Measurements from ENCODE around the gene CFAP251. TPM values are rescaled to one million over a fixed set of nuclear protein-coding genes. Genes with fewer than 3 reads are reported as not detected.

The CFAP251 gene
- total and polyA plus RNA-seq, 10 of the 15 experiments (the other 5 are each of a cell fraction or from before 2014, with no cell fraction given), result 0.10 to 0.97 (median 0.64) TPM

DNA sequence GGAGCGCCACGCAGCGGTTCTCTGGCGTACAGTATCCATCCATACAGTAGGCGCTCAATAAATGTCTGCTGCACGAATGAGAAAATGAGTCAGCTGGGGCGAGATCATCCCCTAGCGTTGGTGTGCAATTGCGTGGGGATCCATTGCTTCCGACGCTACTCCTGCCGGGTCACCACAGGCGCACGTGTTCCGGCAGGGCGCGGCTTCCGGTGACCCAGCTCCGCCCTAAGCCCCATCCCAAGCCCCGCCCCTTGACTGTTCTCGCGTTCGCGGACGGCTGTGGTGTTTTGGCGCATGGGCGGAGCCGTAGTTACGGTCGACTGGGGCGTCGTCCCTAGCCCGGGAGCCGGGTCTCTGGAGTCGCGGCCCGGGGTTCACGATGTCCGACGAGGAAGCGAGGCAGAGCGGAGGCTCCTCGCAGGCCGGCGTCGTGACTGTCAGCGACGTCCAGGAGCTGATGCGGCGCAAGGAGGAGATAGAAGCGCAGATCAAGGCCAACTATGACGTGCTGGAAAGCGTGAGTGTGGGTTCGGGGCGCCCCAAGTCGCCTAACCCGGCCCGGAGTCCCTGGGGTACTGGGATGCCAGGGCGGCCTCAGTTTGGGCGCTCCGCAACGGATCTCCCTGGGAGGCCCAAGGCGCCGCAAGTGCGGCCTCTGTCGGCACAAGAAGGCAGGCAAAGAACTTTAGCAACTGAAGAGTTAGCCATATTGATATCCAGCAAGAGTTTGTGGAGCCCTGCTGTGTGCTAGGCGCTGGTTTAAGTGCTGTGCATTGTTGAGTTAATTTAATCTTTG lies 29.7 kb upstream of the CFAP251 start, which contains the start of gene PSMD9 (continued):
- TF ChIP-seq, protein P1, sequence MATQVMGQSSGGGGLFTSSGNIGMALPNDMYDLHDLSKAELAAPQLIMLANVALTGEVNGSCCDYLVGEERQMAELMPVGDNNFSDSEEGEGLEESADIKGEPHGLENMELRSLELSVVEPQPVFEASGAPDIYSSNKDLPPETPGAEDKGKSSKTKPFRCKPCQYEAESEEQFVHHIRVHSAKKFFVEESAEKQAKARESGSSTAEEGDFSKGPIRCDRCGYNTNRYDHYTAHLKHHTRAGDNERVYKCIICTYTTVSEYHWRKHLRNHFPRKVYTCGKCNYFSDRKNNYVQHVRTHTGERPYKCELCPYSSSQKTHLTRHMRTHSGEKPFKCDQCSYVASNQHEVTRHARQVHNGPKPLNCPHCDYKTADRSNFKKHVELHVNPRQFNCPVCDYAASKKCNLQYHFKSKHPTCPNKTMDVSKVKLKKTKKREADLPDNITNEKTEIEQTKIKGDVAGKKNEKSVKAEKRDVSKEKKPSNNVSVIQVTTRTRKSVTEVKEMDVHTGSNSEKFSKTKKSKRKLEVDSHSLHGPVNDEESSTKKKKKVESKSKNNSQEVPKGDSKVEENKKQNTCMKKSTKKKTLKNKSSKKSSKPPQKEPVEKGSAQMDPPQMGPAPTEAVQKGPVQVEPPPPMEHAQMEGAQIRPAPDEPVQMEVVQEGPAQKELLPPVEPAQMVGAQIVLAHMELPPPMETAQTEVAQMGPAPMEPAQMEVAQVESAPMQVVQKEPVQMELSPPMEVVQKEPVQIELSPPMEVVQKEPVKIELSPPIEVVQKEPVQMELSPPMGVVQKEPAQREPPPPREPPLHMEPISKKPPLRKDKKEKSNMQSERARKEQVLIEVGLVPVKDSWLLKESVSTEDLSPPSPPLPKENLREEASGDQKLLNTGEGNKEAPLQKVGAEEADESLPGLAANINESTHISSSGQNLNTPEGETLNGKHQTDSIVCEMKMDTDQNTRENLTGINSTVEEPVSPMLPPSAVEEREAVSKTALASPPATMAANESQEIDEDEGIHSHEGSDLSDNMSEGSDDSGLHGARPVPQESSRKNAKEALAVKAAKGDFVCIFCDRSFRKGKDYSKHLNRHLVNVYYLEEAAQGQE (IDR thresholded peaks at IDR 0.05; ENCODE audit: low read depth, low read length), result no peak
- TF ChIP-seq, protein P2, sequence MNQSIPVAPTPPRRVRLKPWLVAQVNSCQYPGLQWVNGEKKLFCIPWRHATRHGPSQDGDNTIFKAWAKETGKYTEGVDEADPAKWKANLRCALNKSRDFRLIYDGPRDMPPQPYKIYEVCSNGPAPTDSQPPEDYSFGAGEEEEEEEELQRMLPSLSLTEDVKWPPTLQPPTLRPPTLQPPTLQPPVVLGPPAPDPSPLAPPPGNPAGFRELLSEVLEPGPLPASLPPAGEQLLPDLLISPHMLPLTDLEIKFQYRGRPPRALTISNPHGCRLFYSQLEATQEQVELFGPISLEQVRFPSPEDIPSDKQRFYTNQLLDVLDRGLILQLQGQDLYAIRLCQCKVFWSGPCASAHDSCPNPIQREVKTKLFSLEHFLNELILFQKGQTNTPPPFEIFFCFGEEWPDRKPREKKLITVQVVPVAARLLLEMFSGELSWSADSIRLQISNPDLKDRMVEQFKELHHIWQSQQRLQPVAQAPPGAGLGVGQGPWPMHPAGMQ (IDR thresholded peaks at IDR 0.05; ENCODE audit: borderline replicate concordance), result no peak
- TF ChIP-seq, protein P3, sequence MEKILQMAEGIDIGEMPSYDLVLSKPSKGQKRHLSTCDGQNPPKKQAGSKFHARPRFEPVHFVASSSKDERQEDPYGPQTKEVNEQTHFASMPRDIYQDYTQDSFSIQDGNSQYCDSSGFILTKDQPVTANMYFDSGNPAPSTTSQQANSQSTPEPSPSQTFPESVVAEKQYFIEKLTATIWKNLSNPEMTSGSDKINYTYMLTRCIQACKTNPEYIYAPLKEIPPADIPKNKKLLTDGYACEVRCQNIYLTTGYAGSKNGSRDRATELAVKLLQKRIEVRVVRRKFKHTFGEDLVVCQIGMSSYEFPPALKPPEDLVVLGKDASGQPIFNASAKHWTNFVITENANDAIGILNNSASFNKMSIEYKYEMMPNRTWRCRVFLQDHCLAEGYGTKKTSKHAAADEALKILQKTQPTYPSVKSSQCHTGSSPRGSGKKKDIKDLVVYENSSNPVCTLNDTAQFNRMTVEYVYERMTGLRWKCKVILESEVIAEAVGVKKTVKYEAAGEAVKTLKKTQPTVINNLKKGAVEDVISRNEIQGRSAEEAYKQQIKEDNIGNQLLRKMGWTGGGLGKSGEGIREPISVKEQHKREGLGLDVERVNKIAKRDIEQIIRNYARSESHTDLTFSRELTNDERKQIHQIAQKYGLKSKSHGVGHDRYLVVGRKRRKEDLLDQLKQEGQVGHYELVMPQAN (conservative IDR thresholded peaks at IDR 0.05), result peak; percentile 89
- TF ChIP-seq SUPT20H (IDR thresholded peaks at IDR 0.05; ENCODE audit: borderline replicate concordance, control insufficient read depth, low read depth, low read length), result no peak
- TF ChIP-seq HDAC2 (IDR thresholded peaks at IDR 0.05), result 0 out of 2 replicates have a peak, but pooled peaks have one; percentile 14
- TF ChIP-seq MYC (IDR thresholded peaks at IDR 0.05; ENCODE audit: insufficient read depth, insufficient read length, insufficient replicate concordance, low read length, severe bottlenecking), result peak; percentile 90
- no peak for TF ChIP-seq ZZZ3 (IDR thresholded peaks at IDR 0.05; ENCODE audit: control insufficient read depth, insufficient read length, low read depth)
- peak; percentile 56; the same call in 1 of the 2 replicates for TF ChIP-seq STAT3 (IDR thresholded peaks at IDR 0.05; ENCODE audit: low read depth, low read length)
- peak; percentile 34; the same call in 1 of the 2 replicates for TF ChIP-seq SMC3 (IDR thresholded peaks at IDR 0.05; ENCODE audit: borderline replicate concordance, low read length)
- TF ChIP-seq SREBF1 (IDR thresholded peaks at IDR 0.05; ENCODE audit: low read length), result peak; percentile 74
- peak; percentile 79 for TF ChIP-seq ATF7 (IDR thresholded peaks at IDR 0.05; ENCODE audit: low read depth)
- TF ChIP-seq PML (IDR thresholded peaks at IDR 0.05; ENCODE audit: low read length), result peak; percentile 91
- TF ChIP-seq HDGF (IDR thresholded peaks at IDR 0.05), result peak; percentile 69; the same call in 1 of the 2 replicates
- peak; percentile 70 for TF ChIP-seq HCFC1 (IDR thresholded peaks at IDR 0.05; ENCODE audit: low read length)
- TF ChIP-seq RUNX3 (IDR thresholded peaks at IDR 0.05; ENCODE audit: low read length), result peak; percentile 84
- TF ChIP-seq CREB1 (IDR thresholded peaks at IDR 0.05; ENCODE audit: low read depth), result peak; percentile 71; the same call in 1 of the 2 replicates
- no peak for TF ChIP-seq ZNF217 (IDR thresholded peaks at IDR 0.05)
- TF ChIP-seq NR2C2 (IDR thresholded peaks at IDR 0.05; ENCODE audit: borderline replicate concordance, control insufficient read depth, insufficient read length, low read depth), result peak; percentile 70
- peak; percentile 96 for TF ChIP-seq MXI1 (IDR thresholded peaks at IDR 0.05; ENCODE audit: low read depth, low read length)
- TF ChIP-seq, protein P4, sequence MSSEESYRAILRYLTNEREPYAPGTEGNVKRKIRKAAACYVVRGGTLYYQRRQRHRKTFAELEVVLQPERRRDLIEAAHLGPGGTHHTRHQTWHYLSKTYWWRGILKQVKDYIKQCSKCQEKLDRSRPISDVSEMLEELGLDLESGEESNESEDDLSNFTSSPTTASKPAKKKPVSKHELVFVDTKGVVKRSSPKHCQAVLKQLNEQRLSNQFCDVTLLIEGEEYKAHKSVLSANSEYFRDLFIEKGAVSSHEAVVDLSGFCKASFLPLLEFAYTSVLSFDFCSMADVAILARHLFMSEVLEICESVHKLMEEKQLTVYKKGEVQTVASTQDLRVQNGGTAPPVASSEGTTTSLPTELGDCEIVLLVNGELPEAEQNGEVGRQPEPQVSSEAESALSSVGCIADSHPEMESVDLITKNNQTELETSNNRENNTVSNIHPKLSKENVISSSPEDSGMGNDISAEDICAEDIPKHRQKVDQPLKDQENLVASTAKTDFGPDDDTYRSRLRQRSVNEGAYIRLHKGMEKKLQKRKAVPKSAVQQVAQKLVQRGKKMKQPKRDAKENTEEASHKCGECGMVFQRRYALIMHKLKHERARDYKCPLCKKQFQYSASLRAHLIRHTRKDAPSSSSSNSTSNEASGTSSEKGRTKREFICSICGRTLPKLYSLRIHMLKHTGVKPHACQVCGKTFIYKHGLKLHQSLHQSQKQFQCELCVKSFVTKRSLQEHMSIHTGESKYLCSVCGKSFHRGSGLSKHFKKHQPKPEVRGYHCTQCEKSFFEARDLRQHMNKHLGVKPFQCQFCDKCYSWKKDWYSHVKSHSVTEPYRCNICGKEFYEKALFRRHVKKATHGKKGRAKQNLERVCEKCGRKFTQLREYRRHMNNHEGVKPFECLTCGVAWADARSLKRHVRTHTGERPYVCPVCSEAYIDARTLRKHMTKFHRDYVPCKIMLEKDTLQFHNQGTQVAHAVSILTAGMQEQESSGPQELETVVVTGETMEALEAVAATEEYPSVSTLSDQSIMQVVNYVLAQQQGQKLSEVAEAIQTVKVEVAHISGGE (CRISPR knock-in tag; IDR thresholded peaks at IDR 0.05), result 0 out of 2 replicates have a peak, but pooled peaks have one; percentile 8

Data from GM12878 (cell line).